ENCODE data around the gene GAB1. TPM values are rescaled to one million over a fixed set of nuclear protein-coding genes. Genes with fewer than 3 reads are reported as not detected.

The GAB1 gene
- total and polyA plus RNA-seq, 2 donors from 2014 or later: 3.6 to 38.0 TPM

GRCh38 chr4:143391895-143392294 is 55.2 kb downstream of the GAB1 start:
- no peaks in the 10 kb centered on the region for H3K36me3 ChIP-seq (ENCODE audit: control insufficient read depth in 2 of 3, insufficient read depth in 3 of 3, low read length in 3 of 3)
- TF ChIP-seq, protein P1, sequence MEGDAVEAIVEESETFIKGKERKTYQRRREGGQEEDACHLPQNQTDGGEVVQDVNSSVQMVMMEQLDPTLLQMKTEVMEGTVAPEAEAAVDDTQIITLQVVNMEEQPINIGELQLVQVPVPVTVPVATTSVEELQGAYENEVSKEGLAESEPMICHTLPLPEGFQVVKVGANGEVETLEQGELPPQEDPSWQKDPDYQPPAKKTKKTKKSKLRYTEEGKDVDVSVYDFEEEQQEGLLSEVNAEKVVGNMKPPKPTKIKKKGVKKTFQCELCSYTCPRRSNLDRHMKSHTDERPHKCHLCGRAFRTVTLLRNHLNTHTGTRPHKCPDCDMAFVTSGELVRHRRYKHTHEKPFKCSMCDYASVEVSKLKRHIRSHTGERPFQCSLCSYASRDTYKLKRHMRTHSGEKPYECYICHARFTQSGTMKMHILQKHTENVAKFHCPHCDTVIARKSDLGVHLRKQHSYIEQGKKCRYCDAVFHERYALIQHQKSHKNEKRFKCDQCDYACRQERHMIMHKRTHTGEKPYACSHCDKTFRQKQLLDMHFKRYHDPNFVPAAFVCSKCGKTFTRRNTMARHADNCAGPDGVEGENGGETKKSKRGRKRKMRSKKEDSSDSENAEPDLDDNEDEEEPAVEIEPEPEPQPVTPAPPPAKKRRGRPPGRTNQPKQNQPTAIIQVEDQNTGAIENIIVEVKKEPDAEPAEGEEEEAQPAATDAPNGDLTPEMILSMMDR (IDR thresholded peaks at IDR 0.05; ENCODE audit: borderline replicate concordance, extremely low read depth, insufficient read depth): no peak
- H3K27me3 ChIP-seq (ENCODE audit: control insufficient read depth, insufficient read depth, low read length): no peaks in the 10 kb centered on the region
- H3K4me1 ChIP-seq (ENCODE audit: control insufficient read depth in 2 of 3, insufficient read depth in 2 of 3, low read depth in 1 of 3, low read length in 3 of 3): peaks cover 0 to 35% (median 12%) of the 10 kb centered on the region in 3 donors
- DNase-seq: peak in 1 of 5 donors; percentile 53
- no peak overlapping the region for H3K27ac ChIP-seq (ENCODE audit: low read depth in 2 of 2, low read length in 2 of 2)
- H3K9me3 ChIP-seq (ENCODE audit: control insufficient read depth in 2 of 3, insufficient read depth in 1 of 3, low read length in 3 of 3): no peaks in the 10 kb centered on the region
- no peak overlapping the region for H3K9ac ChIP-seq (ENCODE audit: low read length in 3 of 3)
- H3K4me3 ChIP-seq (ENCODE audit: low read length in 3 of 3): no peak overlapping the region
- intact Hi-C loops (cut with DNase I): no loop called here
- no peak for FAIRE-seq

GRCh38 chr4:143393195-143393594 is 56.5 kb downstream of the GAB1 start:
- Histone ChIP-seq H3K27ac (ENCODE audit: low read depth in 2 of 2, low read length in 2 of 2) (no peak overlapping the region), H3K36me3 (ENCODE audit: control insufficient read depth in 2 of 3, insufficient read depth in 3 of 3, low read length in 3 of 3) (no peaks in the 10 kb centered on the region), H3K9me3 (ENCODE audit: control insufficient read depth in 2 of 3, insufficient read depth in 1 of 3, low read length in 3 of 3) (no peaks in the 10 kb centered on the region), H3K4me3 (ENCODE audit: low read length in 3 of 3) (no peak overlapping the region), H3K27me3 (ENCODE audit: control insufficient read depth, insufficient read depth, low read length) (no peaks in the 10 kb centered on the region), H3K4me1 (ENCODE audit: control insufficient read depth in 2 of 3, insufficient read depth in 2 of 3, low read depth in 1 of 3, low read length in 3 of 3) (peaks cover 0 to 34% (median 7%) of the 10 kb centered on the region in 3 donors), H3K9ac (ENCODE audit: low read length in 3 of 3) (no peak overlapping the region)
- intact Hi-C loops (cut with DNase I): no loop called here
- DNase-seq (no peak), FAIRE-seq (no peak)
- TF ChIP-seq, protein P1 (IDR thresholded peaks at IDR 0.05; ENCODE audit: borderline replicate concordance, extremely low read depth, insufficient read depth): no peak

GRCh38 chr4:143394739-143395453 is 58.2 kb downstream of the GAB1 start:
- FAIRE-seq: no peak
- Histone ChIP-seq H3K27me3 (ENCODE audit: control insufficient read depth, insufficient read depth, low read length) (no peaks in the 10 kb centered on the region), H3K9me3 (ENCODE audit: control insufficient read depth in 2 of 3, insufficient read depth in 1 of 3, low read length in 3 of 3) (no peaks in the 10 kb centered on the region), H3K36me3 (ENCODE audit: control insufficient read depth in 2 of 3, insufficient read depth in 3 of 3, low read length in 3 of 3) (no peaks in the 10 kb centered on the region), H3K27ac (ENCODE audit: low read depth in 2 of 2, low read length in 2 of 2) (no peak overlapping the region), H3K9ac (ENCODE audit: low read length in 3 of 3) (no peak overlapping the region), H3K4me1 (ENCODE audit: control insufficient read depth in 2 of 3, insufficient read depth in 2 of 3, low read depth in 1 of 3, low read length in 3 of 3) (peaks cover 0 to 36% (median 7%) of the 10 kb centered on the region in 3 donors), H3K4me3 (ENCODE audit: low read length in 3 of 3) (no peak overlapping the region)
- DNase-seq: no peak
- TF ChIP-seq, protein P1 (IDR thresholded peaks at IDR 0.05; ENCODE audit: borderline replicate concordance, extremely low read depth, insufficient read depth): no peak
- intact Hi-C loops (cut with DNase I): no loop called here

Measured in kidney (tissue), 14 donors.